Omental fat pad (tissue), 4 donors: ENCODE data around the gene PTPRM. TPM values are rescaled to one million over a fixed set of nuclear protein-coding genes. Genes with fewer than 3 reads are reported as not detected.

Source experiments
- ATAC-seq: fragments of 150-250 bp; one replicate; pipeline ENCODE4 v1.9.1; 2016; ENCODE audit warnings: mild to moderate bottlenecking, moderate library complexity; ENCODE audit not compliant: low FRiP score
- DNase-seq: peaks from one replicate; pipeline ENCODE4 v3.0.0-alpha.2; 2019; ENCODE audit warnings: low spot score
- CTCF ChIP-seq, 3 donors: fragments of 450-650 bp; IDR thresholded peaks; one replicate each; pipeline ENCODE4 v1.5.1; 2016 to 2017; ENCODE audit warnings: antibody characterized with exemption in 3 of 3, mild to moderate bottlenecking in 3 of 3, moderate library complexity in 2 of 3
- total RNA-seq, 4 donors: library from RNA; depleted of rRNA; stranded (reverse); fragments of >200 nt; gene quantifications; one replicate each; pipeline ENCODE4 v1.1.0, GENCODE V29; 2016

PTPRM gene
- total RNA-seq, 4 donors from 2014 or later: 64.8 to 238 (median 144) TPM

GRCh38 chr18:7856733-7857132 is 289.6 kb downstream of the PTPRM start:
- TF ChIP-seq CTCF (IDR thresholded peaks at IDR 0.05): no peak
- DNase-seq (no peak), ATAC-seq (no peak)

- no peak for TF ChIP-seq CTCF (IDR thresholded peaks at IDR 0.05)
- ATAC-seq (no peak), DNase-seq (no peak)
These were observed 290.4 kb downstream of the PTPRM start for GRCh38 chr18:7857562-7857961.

- ATAC-seq: no peak
- DNase-seq: no peak
- no peak for TF ChIP-seq CTCF (IDR thresholded peaks at IDR 0.05)
These were observed 292.0 kb downstream of the PTPRM start for GRCh38 chr18:7859122-7859521.

GRCh38 chr18:7870266-7870665 is 303.1 kb downstream of the PTPRM start:
- no peak for DNase-seq
- TF ChIP-seq CTCF (IDR thresholded peaks at IDR 0.05): no peak
- ATAC-seq: no peak

- no peak for TF ChIP-seq CTCF (IDR thresholded peaks at IDR 0.05)
- ATAC-seq: no peak
These were observed 303.7 kb downstream of the PTPRM start for GRCh38 chr18:7870855-7871254.

GRCh38 chr18:7871560-7872456 is 304.7 kb downstream of the PTPRM start:
- peak; percentile 75 for ATAC-seq

More at GRCh38 chr18:7870855-7871254, 303.7 kb downstream of the PTPRM start:
- DNase-seq: no peak

More at GRCh38 chr18:7871560-7872456, 304.7 kb downstream of the PTPRM start:
- no peak for DNase-seq
- TF ChIP-seq CTCF (IDR thresholded peaks at IDR 0.05): no peak
